ENCODE measurements around the gene PADI4. TPM values are rescaled to one million over a fixed set of nuclear protein-coding genes. Genes with fewer than 3 reads are reported as not detected.

The PADI4 gene
- total RNA-seq, 1 donor, result not detected

DNA sequence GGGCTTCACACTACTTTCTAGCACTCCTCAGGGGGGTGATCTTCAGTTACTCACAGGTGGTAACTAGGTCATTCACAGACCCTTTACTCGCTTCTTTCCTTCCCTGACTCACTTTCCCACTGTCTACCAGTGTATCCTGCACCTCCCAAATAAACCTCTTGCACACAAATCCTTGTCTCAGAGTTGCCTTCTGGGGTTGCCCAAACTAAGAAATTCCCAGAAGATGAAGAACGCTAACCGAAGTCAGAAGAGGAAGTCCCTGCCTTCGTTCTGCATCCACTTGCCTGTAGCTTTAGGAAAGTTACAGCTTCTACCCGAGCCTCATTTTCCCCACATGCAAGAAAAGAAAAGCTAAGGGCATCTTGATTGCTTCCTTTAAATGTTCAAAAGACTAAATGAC is 11.9 kb upstream of the PADI4 start:
- no peaks in the 10 kb centered on the region for H3K79me2 ChIP-seq (ENCODE audit: insufficient read depth, low read length)
- H4K20me1 ChIP-seq (ENCODE audit: insufficient read depth, low read length), result no peaks in the 10 kb centered on the region
- no peak overlapping the region for H3K4me3 ChIP-seq (ENCODE audit: insufficient read depth, low read length)
- TF ChIP-seq, protein P1, sequence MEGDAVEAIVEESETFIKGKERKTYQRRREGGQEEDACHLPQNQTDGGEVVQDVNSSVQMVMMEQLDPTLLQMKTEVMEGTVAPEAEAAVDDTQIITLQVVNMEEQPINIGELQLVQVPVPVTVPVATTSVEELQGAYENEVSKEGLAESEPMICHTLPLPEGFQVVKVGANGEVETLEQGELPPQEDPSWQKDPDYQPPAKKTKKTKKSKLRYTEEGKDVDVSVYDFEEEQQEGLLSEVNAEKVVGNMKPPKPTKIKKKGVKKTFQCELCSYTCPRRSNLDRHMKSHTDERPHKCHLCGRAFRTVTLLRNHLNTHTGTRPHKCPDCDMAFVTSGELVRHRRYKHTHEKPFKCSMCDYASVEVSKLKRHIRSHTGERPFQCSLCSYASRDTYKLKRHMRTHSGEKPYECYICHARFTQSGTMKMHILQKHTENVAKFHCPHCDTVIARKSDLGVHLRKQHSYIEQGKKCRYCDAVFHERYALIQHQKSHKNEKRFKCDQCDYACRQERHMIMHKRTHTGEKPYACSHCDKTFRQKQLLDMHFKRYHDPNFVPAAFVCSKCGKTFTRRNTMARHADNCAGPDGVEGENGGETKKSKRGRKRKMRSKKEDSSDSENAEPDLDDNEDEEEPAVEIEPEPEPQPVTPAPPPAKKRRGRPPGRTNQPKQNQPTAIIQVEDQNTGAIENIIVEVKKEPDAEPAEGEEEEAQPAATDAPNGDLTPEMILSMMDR (IDR thresholded peaks at IDR 0.05; ENCODE audit: extremely low read depth, low read depth, low read length), result no peak
- no peaks in the 10 kb centered on the region for H3K9me3 ChIP-seq (ENCODE audit: low read depth, low read length)
- H2AFZ ChIP-seq (ENCODE audit: low read length), result no peak overlapping the region
- H3K36me3 ChIP-seq (ENCODE audit: insufficient read depth, low read length), result no peaks in the 10 kb centered on the region
- H3K27me3 ChIP-seq (ENCODE audit: insufficient read depth, low read length), result peaks cover 12% of the 10 kb centered on the region
- H3K4me2 ChIP-seq (ENCODE audit: insufficient read depth, low read length), result no peak overlapping the region
- H3K27ac ChIP-seq (ENCODE audit: low read depth, low read length), result no peak overlapping the region
- no peak for DNase-seq (ENCODE audit: insufficient read length, low spot score, missing footprints)
- H3K4me1 ChIP-seq (ENCODE audit: insufficient read depth, low read length), result no peaks in the 10 kb centered on the region

- TF ChIP-seq, protein P1 (IDR thresholded peaks at IDR 0.05; ENCODE audit: extremely low read depth, low read depth, low read length), result no peak
- H4K20me1 ChIP-seq (ENCODE audit: insufficient read depth, low read length), result no peaks in the 10 kb centered on the region
- H3K27me3 ChIP-seq (ENCODE audit: insufficient read depth, low read length), result peaks cover 15% of the 10 kb centered on the region
- H3K27ac ChIP-seq (ENCODE audit: low read depth, low read length), result no peak overlapping the region
- peaks cover 4% of the 10 kb centered on the region for H3K9me3 ChIP-seq (ENCODE audit: low read depth, low read length)
- H3K4me3 ChIP-seq (ENCODE audit: insufficient read depth, low read length), result no peak overlapping the region
- no peak overlapping the region for H2AFZ ChIP-seq (ENCODE audit: low read length)
- H3K4me2 ChIP-seq (ENCODE audit: insufficient read depth, low read length), result no peak overlapping the region
- H3K79me2 ChIP-seq (ENCODE audit: insufficient read depth, low read length), result no peaks in the 10 kb centered on the region
- DNase-seq (ENCODE audit: insufficient read length, low spot score, missing footprints), result no peak
- no peaks in the 10 kb centered on the region for H3K36me3 ChIP-seq (ENCODE audit: insufficient read depth, low read length)
- no peaks in the 10 kb centered on the region for H3K4me1 ChIP-seq (ENCODE audit: insufficient read depth, low read length)
These were observed 10.0 kb upstream of the PADI4 start for GRCh38 chr1:17297991-17298390.

DNA sequence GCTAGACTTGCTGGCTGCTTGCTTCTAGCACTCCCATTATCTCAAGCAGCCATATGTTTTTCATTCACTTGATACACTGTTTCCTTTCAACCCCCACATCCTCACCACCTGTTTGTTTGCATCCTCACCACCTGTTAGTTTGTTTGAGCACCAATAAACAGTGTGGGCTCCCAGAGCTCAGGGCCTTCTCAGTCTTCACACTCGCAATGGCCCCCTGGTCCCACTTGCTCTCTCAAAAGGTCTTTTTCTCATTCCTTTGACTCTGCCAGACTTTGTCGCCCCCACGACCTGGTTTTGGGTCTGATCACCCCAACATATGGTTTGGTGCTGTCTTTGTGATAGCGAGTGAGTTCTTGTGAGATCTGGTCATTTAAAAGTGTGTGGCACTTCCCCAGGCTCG is 6.2 kb upstream of the PADI4 start:
- no peak overlapping the region for H2AFZ ChIP-seq (ENCODE audit: low read length)
- no peaks in the 10 kb centered on the region for H3K4me1 ChIP-seq (ENCODE audit: insufficient read depth, low read length)
- H3K79me2 ChIP-seq (ENCODE audit: insufficient read depth, low read length), result no peaks in the 10 kb centered on the region
- no peaks in the 10 kb centered on the region for H4K20me1 ChIP-seq (ENCODE audit: insufficient read depth, low read length)
- no peak for DNase-seq (ENCODE audit: insufficient read length, low spot score, missing footprints)
- TF ChIP-seq, protein P1 (IDR thresholded peaks at IDR 0.05; ENCODE audit: extremely low read depth, low read depth, low read length), result no peak
- H3K9me3 ChIP-seq (ENCODE audit: low read depth, low read length), result peaks cover 4% of the 10 kb centered on the region
- no peaks in the 10 kb centered on the region for H3K36me3 ChIP-seq (ENCODE audit: insufficient read depth, low read length)
- no peak overlapping the region for H3K27ac ChIP-seq (ENCODE audit: low read depth, low read length)
- no peak overlapping the region for H3K4me3 ChIP-seq (ENCODE audit: insufficient read depth, low read length)
- H3K27me3 ChIP-seq (ENCODE audit: insufficient read depth, low read length), result peaks cover 12% of the 10 kb centered on the region
- no peak overlapping the region for H3K4me2 ChIP-seq (ENCODE audit: insufficient read depth, low read length)

DNA sequence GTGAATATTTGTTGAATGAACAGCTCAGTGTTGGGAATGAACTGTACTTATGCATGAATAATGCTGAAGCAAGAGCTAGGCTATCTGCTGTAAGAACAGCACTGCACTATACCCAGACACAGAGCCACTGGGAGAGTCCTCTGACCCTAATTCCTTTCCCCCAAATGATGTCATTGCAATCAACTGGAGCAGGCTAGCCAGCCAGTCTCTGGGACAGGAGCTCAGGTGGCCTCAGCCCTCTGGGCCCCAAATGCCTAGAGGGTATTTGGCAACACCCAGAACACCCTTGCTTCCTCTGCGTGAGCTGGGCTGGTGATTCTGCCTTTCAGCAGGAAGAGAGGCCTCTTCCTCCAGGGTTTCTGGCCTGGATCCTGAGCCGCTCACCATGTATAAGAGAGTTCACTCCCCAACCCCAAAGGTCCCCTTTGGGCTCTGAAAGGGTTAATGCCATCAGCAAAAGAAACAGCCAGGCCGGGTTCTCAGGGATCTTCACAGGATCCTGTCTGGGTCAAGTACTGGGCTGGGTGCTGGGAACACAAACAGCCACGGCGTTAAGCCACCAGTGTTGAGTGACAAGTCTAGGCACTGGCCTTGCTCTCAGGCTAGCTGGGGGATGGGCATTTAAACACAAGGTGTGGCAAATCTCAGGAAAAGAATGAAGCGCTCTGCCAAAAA is 3.7 kb upstream of the PADI4 start:
- no peaks in the 10 kb centered on the region for H3K36me3 ChIP-seq (ENCODE audit: insufficient read depth, low read length)
- no peaks in the 10 kb centered on the region for H4K20me1 ChIP-seq (ENCODE audit: insufficient read depth, low read length)
- H3K4me3 ChIP-seq (ENCODE audit: insufficient read depth, low read length), result no peak overlapping the region
- no peak for DNase-seq (ENCODE audit: insufficient read length, low spot score, missing footprints)
- peaks cover 4% of the 10 kb centered on the region for H3K9me3 ChIP-seq (ENCODE audit: low read depth, low read length)
- TF ChIP-seq, protein P1 (IDR thresholded peaks at IDR 0.05; ENCODE audit: extremely low read depth, low read depth, low read length), result no peak
- H3K27ac ChIP-seq (ENCODE audit: low read depth, low read length), result no peak overlapping the region
- peaks cover 27% of the 10 kb centered on the region for H3K27me3 ChIP-seq (ENCODE audit: insufficient read depth, low read length)
- H3K4me1 ChIP-seq (ENCODE audit: insufficient read depth, low read length), result no peaks in the 10 kb centered on the region
- no peak overlapping the region for H3K4me2 ChIP-seq (ENCODE audit: insufficient read depth, low read length)
- H2AFZ ChIP-seq (ENCODE audit: low read length), result no peak overlapping the region
- no peaks in the 10 kb centered on the region for H3K79me2 ChIP-seq (ENCODE audit: insufficient read depth, low read length)

All from osteoblast (primary cell).